Measurements from ENCODE around the gene EIF3M. TPM values are rescaled to one million over a fixed set of nuclear protein-coding genes. Genes with fewer than 3 reads are reported as not detected.

EIF3M gene
- total and polyA plus RNA-seq, 2 experiments from 2014 or later: 667 to 714 TPM

- peaks cover 8% of the 10 kb centered on the region for H3K27me3 Mint-ChIP-seq (ENCODE audit: insufficient read depth, low read depth, poor library complexity)
- peaks cover 25% of the 10 kb centered on the region for H3K36me3 ChIP-seq (ENCODE audit: insufficient read depth)
These were observed 22.6 kb downstream of the EIF3M start for GRCh38 chr11:32606220-32606619.

More at GRCh38 chr11:32606220-32606619, 22.6 kb downstream of the EIF3M start:
- DNase-seq (ENCODE audit: low spot score) (no peak), ATAC-seq (no peak)
- TF ChIP-seq ETS1 (IDR thresholded peaks at IDR 0.05) (no peak), EZH2phosphoT487 (IDR thresholded peaks at IDR 0.05; ENCODE audit: unreplicated experiment) (no peak), STAT1 (IDR thresholded peaks at IDR 0.05; ENCODE audit: unreplicated experiment) (no peak), NANOG (IDR thresholded peaks at IDR 0.05; ENCODE audit: borderline replicate concordance) (no peak), POLR2AphosphoS5 (IDR thresholded peaks at IDR 0.05; ENCODE audit: low read depth) (no peak), REST (IDR thresholded peaks at IDR 0.05; ENCODE audit: unreplicated experiment) (no peak), ZNF462 (CRISPR knock-in tag; IDR thresholded peaks at IDR 0.05) (no peak), CREB1 (CRISPR knock-in tag; IDR thresholded peaks at IDR 0.05; ENCODE audit: low read depth) (no peak), JUNB (IDR thresholded peaks at IDR 0.05; ENCODE audit: unreplicated experiment) (no peak), EZH2 (IDR thresholded peaks at IDR 0.05; ENCODE audit: low read depth, unreplicated experiment) (no peak), ZNF114 (CRISPR knock-in tag; IDR thresholded peaks at IDR 0.05) (no peak), ZNF331 (CRISPR knock-in tag; IDR thresholded peaks at IDR 0.05; ENCODE audit: low read depth) (no peak), CTCF (conservative IDR thresholded peaks at IDR 0.05; ENCODE audit: low read depth in 2 of 2) (no peak)
- no peaks in the 10 kb centered on the region for H3K9me2 ChIP-seq (ENCODE audit: insufficient read depth)
- Mint-ChIP-seq H3K4me1 (no peaks in the 10 kb centered on the region), H3K9me3 (peaks cover 33% of the 10 kb centered on the region), H3K4me3 (no peak overlapping the region), H3K36me3 (ENCODE audit: low read depth) (peaks cover 75% of the 10 kb centered on the region), H3K27ac (no peak overlapping the region)
- no peak overlapping the region for H2AFZ ChIP-seq
- H3K27me3 ChIP-seq (ENCODE audit: insufficient read depth): no peaks in the 10 kb centered on the region
- no peaks in the 10 kb centered on the region for H3F3A ChIP-seq (replicated peaks; ENCODE audit: low read depth)
- no peaks in the 10 kb centered on the region for H3K79me2 ChIP-seq (replicated peaks; ENCODE audit: insufficient read depth)
- H3K4me2 ChIP-seq: no peak overlapping the region
- no peak overlapping the region for H3K27ac ChIP-seq (ENCODE audit: low read depth)
- no peaks in the 10 kb centered on the region; the same call in 1 of the 2 replicates for H4K20me1 ChIP-seq (replicated peaks; ENCODE audit: insufficient read depth)
- H3K4me1 ChIP-seq (ENCODE audit: insufficient read depth): no peaks in the 10 kb centered on the region
- no peak overlapping the region for H3K4me3 ChIP-seq
